ENCODE results near the gene CDC42. TPM values are rescaled to one million over a fixed set of nuclear protein-coding genes. Genes with fewer than 3 reads are reported as not detected.

CDC42 gene
- total RNA-seq, 4 donors from 2014 or later, result 108 to 223 (median 200) TPM

DNA sequence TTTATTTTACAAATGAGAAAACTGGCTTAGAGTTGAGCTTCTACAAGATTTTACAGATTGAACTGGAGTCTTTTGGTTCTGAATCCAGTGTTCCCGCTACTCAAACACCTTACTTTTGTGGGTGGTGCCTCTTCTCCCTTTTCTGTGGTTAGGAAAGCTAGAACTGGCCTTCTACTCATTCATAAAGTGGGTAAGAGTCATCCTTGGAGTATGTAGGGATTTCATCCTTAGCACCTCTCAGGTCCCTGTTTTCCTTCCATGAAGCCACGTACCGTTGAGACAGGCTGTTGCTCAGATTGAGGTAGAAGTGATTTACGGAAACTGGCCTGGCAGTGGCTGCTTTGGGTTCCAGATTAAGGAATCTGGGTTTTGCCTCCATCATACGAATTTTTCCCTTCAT lies 54.6 kb downstream of the CDC42 start:
- no peak for DNase-seq (ENCODE audit: low spot score in 2 of 2)
- peaks cover 2% of the 10 kb centered on the region for H3K4me1 ChIP-seq
- peaks cover 14% of the 10 kb centered on the region for H3K36me3 ChIP-seq
- H3K27ac ChIP-seq, result no peak overlapping the region
- H3K9me3 ChIP-seq, result no peaks in the 10 kb centered on the region
- no peak overlapping the region for H3K4me3 ChIP-seq
- WGBS, result 86% methylated on average over 5 of the region's 5 CpGs
- H3K27me3 ChIP-seq, result no peaks in the 10 kb centered on the region
- TF ChIP-seq POLR2AphosphoS5 (IDR thresholded peaks at IDR 0.05) (no peak), EP300 (IDR thresholded peaks at IDR 0.05) (no peak)

- peaks cover 20% of the 10 kb centered on the region for H3K36me3 ChIP-seq
- DNase-seq (ENCODE audit: low spot score in 2 of 2), result no peak
- H3K27ac ChIP-seq, result no peak overlapping the region
- no peak overlapping the region for H3K4me3 ChIP-seq
- 52% methylated on average over 6 of the region's 11 CpGs for WGBS
- peaks cover 2% of the 10 kb centered on the region for H3K4me1 ChIP-seq
- no peaks in the 10 kb centered on the region for H3K9me3 ChIP-seq
- TF ChIP-seq POLR2A (IDR thresholded peaks at IDR 0.05) (no peak), POLR2AphosphoS5 (IDR thresholded peaks at IDR 0.05) (no peak), EP300 (IDR thresholded peaks at IDR 0.05) (no peak)
- TF ChIP-seq, protein P1, sequence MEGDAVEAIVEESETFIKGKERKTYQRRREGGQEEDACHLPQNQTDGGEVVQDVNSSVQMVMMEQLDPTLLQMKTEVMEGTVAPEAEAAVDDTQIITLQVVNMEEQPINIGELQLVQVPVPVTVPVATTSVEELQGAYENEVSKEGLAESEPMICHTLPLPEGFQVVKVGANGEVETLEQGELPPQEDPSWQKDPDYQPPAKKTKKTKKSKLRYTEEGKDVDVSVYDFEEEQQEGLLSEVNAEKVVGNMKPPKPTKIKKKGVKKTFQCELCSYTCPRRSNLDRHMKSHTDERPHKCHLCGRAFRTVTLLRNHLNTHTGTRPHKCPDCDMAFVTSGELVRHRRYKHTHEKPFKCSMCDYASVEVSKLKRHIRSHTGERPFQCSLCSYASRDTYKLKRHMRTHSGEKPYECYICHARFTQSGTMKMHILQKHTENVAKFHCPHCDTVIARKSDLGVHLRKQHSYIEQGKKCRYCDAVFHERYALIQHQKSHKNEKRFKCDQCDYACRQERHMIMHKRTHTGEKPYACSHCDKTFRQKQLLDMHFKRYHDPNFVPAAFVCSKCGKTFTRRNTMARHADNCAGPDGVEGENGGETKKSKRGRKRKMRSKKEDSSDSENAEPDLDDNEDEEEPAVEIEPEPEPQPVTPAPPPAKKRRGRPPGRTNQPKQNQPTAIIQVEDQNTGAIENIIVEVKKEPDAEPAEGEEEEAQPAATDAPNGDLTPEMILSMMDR (IDR thresholded peaks at IDR 0.05), result no peak
- no peaks in the 10 kb centered on the region for H3K27me3 ChIP-seq
These were observed 56.0 kb downstream of the CDC42 start for GRCh38 chr1:22108339-22109105.

GRCh38 chr1:22110016-22110415 lies 57.5 kb downstream of the CDC42 start:
- DNase-seq (ENCODE audit: low spot score in 2 of 2), result no peak
- TF ChIP-seq POLR2AphosphoS5 (IDR thresholded peaks at IDR 0.05), result no peak
- no peak for TF ChIP-seq EP300 (IDR thresholded peaks at IDR 0.05)
- TF ChIP-seq POLR2A (IDR thresholded peaks at IDR 0.05), result no peak
- TF ChIP-seq, protein P1 (IDR thresholded peaks at IDR 0.05), result no peak
- Histone ChIP-seq H3K4me3 (no peak overlapping the region), H3K4me1 (peaks cover 12% of the 10 kb centered on the region), H3K36me3 (peaks cover 29% of the 10 kb centered on the region), H3K27ac (no peak overlapping the region), H3K27me3 (no peaks in the 10 kb centered on the region), H3K9me3 (no peaks in the 10 kb centered on the region)
- WGBS, result 97% methylated on average over 3 of the region's 3 CpGs

GRCh38 chr1:22111115-22111514 lies 58.6 kb downstream of the CDC42 start:
- Histone ChIP-seq H3K9me3 (no peaks in the 10 kb centered on the region), H3K4me3 (no peak overlapping the region), H3K36me3 (peaks cover 29% of the 10 kb centered on the region), H3K4me1 (peaks cover 12% of the 10 kb centered on the region), H3K27me3 (no peaks in the 10 kb centered on the region), H3K27ac (no peak overlapping the region)
- TF ChIP-seq POLR2A (IDR thresholded peaks at IDR 0.05) (no peak), EP300 (IDR thresholded peaks at IDR 0.05) (no peak), POLR2AphosphoS5 (IDR thresholded peaks at IDR 0.05) (no peak)
- TF ChIP-seq, protein P1 (IDR thresholded peaks at IDR 0.05), result no peak
- 100% methylated on average over 1 of the region's 1 CpG for WGBS
- no peak for DNase-seq (ENCODE audit: low spot score in 2 of 2)

GRCh38 chr1:22111620-22112019 lies 59.1 kb downstream of the CDC42 start:
- 96% methylated on average over 3 of the region's 3 CpGs for WGBS
- H3K4me1 ChIP-seq, result peaks cover 12% of the 10 kb centered on the region

More at GRCh38 chr1:22111620-22112019, 59.1 kb downstream of the CDC42 start:
- Histone ChIP-seq H3K27ac (no peak overlapping the region), H3K9me3 (no peaks in the 10 kb centered on the region), H3K36me3 (peaks cover 29% of the 10 kb centered on the region), H3K27me3 (no peaks in the 10 kb centered on the region), H3K4me3 (no peak overlapping the region)
- no peak for DNase-seq (ENCODE audit: low spot score in 2 of 2)
- TF ChIP-seq POLR2A (IDR thresholded peaks at IDR 0.05) (no peak), POLR2AphosphoS5 (IDR thresholded peaks at IDR 0.05) (no peak), EP300 (IDR thresholded peaks at IDR 0.05) (no peak)
- TF ChIP-seq, protein P1 (IDR thresholded peaks at IDR 0.05), result no peak

Measured in suprapubic skin (tissue), 4 donors.